Chondrocyte (in vitro differentiated cells): Measurements from ENCODE around the gene OXNAD1. TPM values are rescaled to one million over a fixed set of nuclear protein-coding genes. Genes with fewer than 3 reads are reported as not detected.

Experiments used
- DNase-seq: peaks from one replicate; pipeline ENCODE4 v3.0.0; 2021; ENCODE audit warnings: mixed read lengths, low spot score
- H3K27ac Mint-ChIP-seq: one replicate; pipeline ENCODE4 v1.8.0; 2021; ENCODE audit warnings: mild to moderate bottlenecking, moderate library complexity, mixed read lengths; ENCODE audit not compliant: unreplicated experiment
- H3K27me3 Mint-ChIP-seq: 2 replicates; pipeline ENCODE4 v1.8.0; 2021; ENCODE audit warnings: low read depth, mixed read lengths
- H3K36me3 Mint-ChIP-seq: 2 replicates; pipeline ENCODE4 v1.8.0; 2021; ENCODE audit warnings: low read depth, mixed read lengths
- H3K4me1 Mint-ChIP-seq: 2 replicates; pipeline ENCODE4 v1.8.0; 2021; ENCODE audit warnings: low read depth, mild to moderate bottlenecking, mixed read lengths
- H3K4me3 Mint-ChIP-seq: one replicate; pipeline ENCODE4 v1.8.0; 2021; ENCODE audit warnings: mild to moderate bottlenecking, moderate library complexity, mixed read lengths; ENCODE audit not compliant: unreplicated experiment
- H3K9me3 Mint-ChIP-seq: 2 replicates; pipeline ENCODE4 v1.8.0; 2021; ENCODE audit warnings: low read depth, mixed read lengths
- CTCF ChIP-seq: fragments of 200-600 bp; sonication (generic); IDR thresholded peaks from 2 replicates; pipeline ENCODE4 v1.5.0; 2021; ENCODE audit warnings: antibody characterized with exemption, mild to moderate bottlenecking, moderate library complexity
- total RNA-seq: library from RNA; stranded (reverse); gene quantifications from 3 replicates; pipeline ENCODE4 v1.2.1, GENCODE V29; 2021

Gene OXNAD1
- total RNA-seq, 1 donor from 2014 or later = 6.7 TPM

- Mint-ChIP-seq H3K9me3 (no peaks in the 10 kb centered on the region), H3K36me3 (no peaks in the 10 kb centered on the region), H3K27me3 (no peaks in the 10 kb centered on the region), H3K27ac (no peak overlapping the region), H3K4me1 (peaks cover 7% of the 10 kb centered on the region), H3K4me3 (no peak overlapping the region)
- DNase-seq = no peak
- TF ChIP-seq CTCF = no peak
Observed at GRCh38 chr3:16240229-16241023, 24.6 kb upstream of the OXNAD1 start.

DNA sequence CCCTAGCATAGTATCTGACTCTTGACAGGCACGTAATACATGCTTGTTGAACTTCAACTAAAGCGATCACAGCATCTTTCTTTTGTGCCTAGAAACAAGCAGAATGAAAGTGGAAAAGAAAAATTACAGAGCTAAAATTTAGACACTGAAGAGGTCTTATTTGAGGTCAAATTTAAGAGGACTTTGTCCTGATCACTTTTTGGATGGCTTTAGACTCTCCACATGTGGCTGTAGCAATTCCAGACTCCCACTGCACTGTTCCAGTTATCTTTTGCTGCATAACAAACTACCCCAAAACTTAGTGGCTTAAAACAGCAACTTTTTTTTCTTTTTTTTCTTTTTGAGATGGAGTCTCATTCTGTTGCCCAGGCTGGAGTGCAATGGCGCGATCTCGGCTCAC lies 23.8 kb upstream of the OXNAD1 start:
- TF ChIP-seq CTCF = no peak
- no peak overlapping the region for H3K4me3 Mint-ChIP-seq
- no peak overlapping the region for H3K27ac Mint-ChIP-seq
- H3K27me3 Mint-ChIP-seq = no peaks in the 10 kb centered on the region
- no peak for DNase-seq
- no peaks in the 10 kb centered on the region for H3K9me3 Mint-ChIP-seq
- no peaks in the 10 kb centered on the region for H3K36me3 Mint-ChIP-seq
- H3K4me1 Mint-ChIP-seq = peaks cover 7% of the 10 kb centered on the region

DNA sequence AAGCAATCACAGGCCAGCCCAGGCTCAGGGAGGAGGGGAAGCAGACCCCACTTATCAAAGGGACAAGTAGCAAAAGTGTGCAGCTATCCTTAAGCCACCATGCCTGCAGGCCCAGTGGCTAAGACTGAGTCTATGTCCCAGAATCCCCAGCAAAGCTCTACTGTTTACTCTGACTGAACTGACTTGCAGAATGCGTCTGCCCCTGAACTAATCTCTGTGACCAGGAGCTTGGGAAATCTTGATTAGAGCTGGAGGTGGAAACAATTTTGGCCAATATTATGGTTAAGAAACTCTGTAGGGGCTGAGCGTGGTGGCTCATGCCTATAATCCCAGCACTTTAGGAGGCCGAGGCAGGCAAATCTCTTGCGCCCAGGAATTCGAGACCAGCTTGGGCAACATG lies 22.8 kb upstream of the OXNAD1 start:
- no peaks in the 10 kb centered on the region for H3K36me3 Mint-ChIP-seq
- H3K9me3 Mint-ChIP-seq = no peaks in the 10 kb centered on the region
- TF ChIP-seq CTCF = no peak
- no peak overlapping the region for H3K27ac Mint-ChIP-seq
- DNase-seq = no peak
- H3K4me1 Mint-ChIP-seq = peaks cover 7% of the 10 kb centered on the region
- H3K4me3 Mint-ChIP-seq = no peak overlapping the region
- no peaks in the 10 kb centered on the region for H3K27me3 Mint-ChIP-seq

DNA sequence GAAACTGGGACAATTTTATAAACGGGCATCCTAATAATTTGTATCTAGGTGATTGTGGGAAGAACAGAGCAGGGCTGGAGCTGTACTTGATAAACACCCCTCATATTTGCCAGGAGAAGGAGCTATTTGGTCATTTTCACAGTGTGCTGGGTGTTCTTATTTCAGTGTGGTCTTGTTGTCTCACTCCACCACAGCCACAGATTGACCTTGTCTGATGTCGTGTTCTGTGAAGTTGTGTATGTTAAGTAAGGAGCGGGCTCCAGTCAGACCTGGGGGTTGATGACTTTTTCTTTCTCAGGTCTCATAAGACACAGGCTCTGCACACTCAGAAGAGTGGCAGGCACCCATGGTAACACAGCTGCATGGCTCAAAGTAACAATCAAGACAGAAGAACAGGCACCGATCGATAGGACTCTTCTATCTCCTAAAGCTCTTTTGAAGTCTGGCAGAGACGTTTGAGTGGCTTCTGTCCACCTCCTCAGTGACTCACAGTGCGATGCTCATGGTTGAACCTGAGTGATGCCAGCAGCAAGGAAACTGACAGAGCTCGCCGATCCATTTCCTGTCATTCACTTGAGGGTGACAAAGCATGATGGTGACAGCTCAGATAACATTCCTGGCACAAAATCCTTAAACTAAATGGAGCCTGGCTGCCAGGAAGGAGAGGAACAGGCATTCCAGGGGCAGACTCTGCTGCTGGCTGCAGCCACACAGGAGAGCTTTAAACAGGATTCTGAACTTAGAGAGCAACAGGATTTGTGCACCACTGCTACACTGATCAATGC lies 21.1 kb upstream of the OXNAD1 start:
- Mint-ChIP-seq H3K4me3 (no peak overlapping the region), H3K27ac (no peak overlapping the region), H3K4me1 (peaks cover 7% of the 10 kb centered on the region), H3K9me3 (no peaks in the 10 kb centered on the region), H3K36me3 (no peaks in the 10 kb centered on the region), H3K27me3 (no peaks in the 10 kb centered on the region)
- no peak for TF ChIP-seq CTCF
- no peak for DNase-seq

DNA sequence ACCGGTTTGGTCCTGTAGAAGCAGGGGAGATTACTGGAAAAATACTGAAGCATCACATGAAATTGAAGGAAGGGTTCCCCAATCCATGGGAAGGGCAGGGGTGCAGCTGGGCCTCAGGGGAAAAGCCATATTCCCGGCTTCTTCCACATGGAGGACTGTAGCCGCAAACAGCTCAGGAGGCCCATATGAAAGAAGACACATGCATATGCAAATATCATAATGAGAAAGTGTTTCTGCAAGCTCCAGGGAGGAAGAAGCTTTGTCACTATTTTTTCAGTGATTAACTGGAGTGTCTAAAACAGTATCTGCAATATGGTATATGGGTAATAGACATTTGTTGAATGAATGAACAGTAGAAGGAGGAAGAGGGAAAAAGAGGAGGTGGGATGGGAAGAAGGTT lies 19.4 kb upstream of the OXNAD1 start:
- Mint-ChIP-seq H3K4me1 (peaks cover 7% of the 10 kb centered on the region), H3K4me3 (no peak overlapping the region), H3K9me3 (no peaks in the 10 kb centered on the region), H3K27ac (no peak overlapping the region), H3K27me3 (no peaks in the 10 kb centered on the region), H3K36me3 (no peaks in the 10 kb centered on the region)
- TF ChIP-seq CTCF = no peak
- DNase-seq = no peak
